NCI-H2107 (cell line): ENCODE data around the gene CDC25C.
"Not testable (repeated sequence)": the region's sequence is repeated elsewhere in the genome, so short reads cannot be mapped to it uniquely, and the experiment has no call there.

Experiments
- DNase-seq: peaks from one replicate; lab custom pipeline; 2025; lab: John Stamatoyannopoulos, UW

CDC25C gene

DNA sequence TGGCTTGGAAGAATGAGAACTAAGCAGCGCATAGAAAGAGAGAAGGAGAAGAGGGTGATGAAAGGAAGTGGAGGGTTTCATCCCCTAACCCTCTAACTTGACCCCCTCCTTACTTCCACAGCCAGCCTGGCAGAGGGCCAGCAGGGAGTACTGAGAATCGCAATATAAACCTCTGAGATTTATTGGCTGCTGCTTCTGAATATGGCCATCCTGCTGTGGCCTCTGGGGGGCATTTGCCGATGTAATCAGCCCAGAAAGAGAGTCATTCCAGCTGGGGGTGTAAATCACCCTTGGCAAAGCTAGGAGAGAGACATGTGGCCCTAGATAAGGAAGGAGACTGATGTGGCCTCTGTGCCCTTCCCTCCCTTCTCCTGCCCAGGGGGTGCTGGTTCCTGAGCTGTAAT lies 56.2 kb downstream of the CDC25C start:
- no peak for DNase-seq

DNA sequence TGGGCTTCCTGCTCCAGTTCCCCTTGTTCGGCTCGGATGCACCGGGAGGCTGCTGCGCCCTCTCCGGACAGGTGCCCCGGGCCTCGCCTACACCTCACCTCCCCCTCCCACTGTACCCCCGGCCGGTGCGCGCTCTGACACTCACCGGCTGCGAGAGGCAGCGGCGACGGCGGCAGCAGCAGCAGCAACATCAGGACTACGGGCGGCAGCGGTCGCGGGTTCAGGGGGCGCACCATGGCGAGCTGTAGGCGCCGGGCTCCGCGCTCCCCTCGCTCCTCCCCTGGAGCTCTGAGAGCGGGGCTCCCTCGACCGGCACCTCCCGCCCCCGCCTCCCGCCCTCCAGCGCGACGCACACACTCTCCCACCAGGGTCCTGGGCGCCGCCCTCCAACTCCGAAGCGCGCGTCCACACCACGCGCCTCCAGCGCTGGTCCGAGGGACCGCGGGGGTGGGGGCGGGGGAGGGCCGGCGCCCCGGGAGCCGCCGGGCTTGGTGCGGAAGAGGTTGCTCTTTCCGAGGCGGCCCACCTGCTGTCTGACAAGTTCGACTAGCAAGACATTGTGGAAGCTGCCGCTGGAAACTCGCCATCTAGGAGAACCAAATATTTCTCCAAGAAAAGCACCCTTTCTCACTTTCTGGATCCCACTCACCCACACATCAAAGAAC lies 57.3 kb downstream of the CDC25C start, which contains the start of gene GFRA3:
GFRA3 (minus strand) TSS at position 433 of the 665 bp plus-strand sequence; CDS start at position 236, 197 bp downstream.
- no peak for DNase-seq

DNA sequence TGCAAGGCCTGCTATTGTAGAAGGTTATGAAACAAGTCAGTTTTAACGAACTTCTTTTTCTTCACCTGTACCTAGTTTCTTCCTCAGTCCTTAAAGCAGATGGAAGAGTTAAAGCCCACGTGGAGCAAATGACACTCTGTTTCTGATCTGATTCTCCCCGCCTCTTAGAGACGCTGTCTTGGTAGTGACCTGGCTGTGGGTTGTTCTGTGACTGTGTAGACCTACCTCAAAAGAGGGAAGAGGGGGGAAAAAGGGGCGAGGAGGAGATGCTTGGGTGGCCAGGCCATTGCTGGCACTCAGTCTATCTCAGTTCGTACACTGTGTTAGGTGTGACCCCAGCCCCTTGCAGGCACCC lies 57.8 kb downstream of the CDC25C start:
- no peak for DNase-seq

DNA sequence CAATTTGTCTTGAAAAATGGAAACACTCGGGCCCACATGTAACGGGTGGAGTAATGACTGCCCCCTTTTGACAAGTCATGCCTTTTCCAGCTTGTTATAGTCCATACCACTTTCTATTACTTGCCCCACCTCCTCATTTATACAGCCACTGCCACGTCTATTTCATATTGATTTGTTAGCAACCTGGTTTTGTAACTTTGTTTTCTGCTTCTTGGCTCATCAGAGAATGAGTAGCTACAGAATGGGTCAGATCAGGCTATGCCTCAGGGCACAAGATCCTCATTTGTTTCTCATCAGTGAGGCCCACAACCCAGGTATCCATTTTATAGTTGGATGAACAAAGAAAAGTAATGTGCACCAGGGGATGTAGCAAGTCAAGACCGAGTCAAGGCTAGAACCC lies 58.9 kb downstream of the CDC25C start:
- no peak for DNase-seq

DNA sequence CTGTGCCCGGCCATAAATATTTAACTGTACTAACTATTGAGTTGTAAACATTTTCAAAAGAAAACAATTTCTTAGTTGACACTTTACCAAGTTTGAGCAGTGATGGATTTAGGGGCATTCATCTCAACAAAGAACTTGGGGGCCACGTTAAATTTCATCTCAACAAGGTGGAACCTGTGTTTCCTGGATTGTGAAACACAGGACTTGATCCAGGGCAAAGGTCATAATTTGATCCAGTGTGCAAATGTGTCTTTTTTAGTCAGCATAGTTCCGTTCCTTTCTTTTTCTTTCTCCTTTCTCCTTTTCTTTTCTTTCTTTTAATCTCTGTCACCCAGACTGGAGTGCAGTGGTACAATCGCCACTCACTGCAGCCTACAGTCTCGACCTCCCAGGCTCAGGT lies 60.3 kb downstream of the CDC25C start:
- DNase-seq = no peak

DNA sequence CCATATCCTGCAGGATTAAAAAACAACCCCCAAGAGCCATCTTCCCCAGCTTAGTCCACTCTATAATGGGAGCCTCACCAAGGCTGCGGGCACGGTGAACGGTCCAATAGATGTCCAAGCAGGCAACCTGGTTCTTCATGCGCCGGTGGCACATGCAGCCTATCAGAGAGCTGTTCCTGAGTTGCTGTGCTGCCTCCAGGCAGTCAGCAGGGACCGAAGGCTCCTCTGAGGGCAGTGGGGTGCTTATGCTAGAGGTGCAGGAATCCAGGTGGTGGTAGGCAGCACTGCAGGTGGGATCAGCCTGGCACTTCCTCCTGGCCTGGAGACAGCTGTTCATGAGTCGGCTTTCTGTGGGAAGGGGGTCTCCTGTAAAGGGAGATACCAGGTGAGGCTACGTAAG lies 67.4 kb downstream of the CDC25C start:
- DNase-seq = no peak

DNA sequence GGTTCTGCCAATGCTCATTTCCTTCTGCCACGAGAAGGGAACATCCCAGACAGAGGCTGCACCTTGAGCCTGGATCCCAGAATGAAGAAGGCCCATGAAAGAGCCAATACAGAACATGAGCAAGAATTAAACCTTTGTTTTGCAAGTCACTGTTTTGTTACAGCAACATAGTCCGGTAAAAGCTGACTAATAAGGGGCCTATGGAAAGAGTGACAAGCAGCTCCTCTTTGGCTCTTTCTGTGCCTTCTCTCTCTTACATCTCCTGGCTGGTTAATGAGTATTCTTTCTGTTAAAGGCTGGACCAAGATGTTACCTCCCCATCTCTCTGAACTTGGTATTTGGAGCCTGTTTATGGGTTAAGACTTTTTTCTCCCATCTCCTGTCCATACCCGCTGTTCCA lies 68.0 kb downstream of the CDC25C start:
- DNase-seq = no peak

DNA sequence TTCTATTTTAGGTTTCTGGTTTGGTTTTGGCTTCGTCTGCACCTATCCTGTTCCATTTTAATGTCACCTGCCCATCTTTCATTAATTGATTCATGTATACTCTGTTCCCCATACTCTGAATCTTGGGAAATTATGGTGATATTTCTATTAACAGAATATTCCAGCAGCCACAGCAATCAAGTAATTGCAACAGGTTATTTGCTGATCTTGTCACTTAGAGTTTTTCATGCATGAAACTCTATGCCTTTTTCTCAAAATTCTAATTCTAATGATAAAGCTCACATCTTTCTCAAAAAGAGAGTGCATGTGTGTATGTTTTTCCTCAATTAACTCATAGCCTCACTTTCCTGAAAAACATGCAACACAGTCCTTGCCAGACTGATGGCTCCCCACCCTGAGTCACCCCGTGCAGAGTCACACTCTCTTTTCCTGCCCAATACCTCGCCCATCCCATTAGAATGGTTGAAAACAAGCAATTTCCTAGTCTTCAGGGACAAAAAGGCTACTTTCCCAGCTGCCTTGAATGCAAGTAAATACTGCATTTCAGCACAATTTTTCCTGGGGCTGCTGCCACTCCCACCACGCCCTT lies 72.8 kb downstream of the CDC25C start:
- no peak for DNase-seq

DNA sequence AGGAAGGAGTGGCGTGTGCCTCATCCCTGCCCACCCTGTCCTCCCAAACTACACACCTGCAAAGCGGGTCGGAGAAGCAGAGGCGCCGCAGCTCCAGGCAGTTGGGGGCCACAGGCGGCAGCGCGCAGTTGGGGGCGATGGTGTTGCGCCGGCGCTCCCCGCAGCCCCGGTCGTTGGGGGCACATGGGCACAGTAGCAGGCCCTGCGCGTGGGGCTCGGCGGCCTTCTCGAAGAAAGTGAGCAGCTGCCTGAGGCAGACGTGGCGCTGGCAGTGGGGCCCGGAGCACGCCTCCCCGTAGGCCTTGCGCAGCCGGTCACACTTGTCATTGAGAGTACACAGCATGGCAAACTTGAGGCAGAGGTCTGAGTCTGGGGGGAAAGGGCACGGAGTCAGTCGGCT lies 74.0 kb downstream of the CDC25C start:
- no peak for DNase-seq

DNA sequence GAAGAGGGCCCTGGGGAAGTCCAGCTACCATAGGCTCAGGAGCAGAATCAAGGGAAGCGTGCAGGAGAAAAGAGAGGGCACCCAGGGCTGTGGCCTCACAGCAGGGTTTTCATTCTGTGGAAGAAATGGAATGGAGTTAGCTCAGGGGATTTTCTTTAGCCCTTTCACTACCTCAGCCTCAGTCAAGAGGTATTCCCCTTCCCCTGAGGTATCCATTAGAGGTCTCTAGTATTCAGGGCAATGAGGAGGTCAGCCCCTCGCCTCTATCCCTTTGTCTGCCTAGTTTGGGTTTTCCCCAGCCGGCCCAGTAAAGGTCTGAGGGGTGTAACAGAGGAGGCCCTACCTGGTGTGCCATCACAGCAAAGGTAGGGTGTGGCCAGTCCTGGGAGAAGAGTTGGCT lies 78.7 kb downstream of the CDC25C start:
- DNase-seq = no peak

DNA sequence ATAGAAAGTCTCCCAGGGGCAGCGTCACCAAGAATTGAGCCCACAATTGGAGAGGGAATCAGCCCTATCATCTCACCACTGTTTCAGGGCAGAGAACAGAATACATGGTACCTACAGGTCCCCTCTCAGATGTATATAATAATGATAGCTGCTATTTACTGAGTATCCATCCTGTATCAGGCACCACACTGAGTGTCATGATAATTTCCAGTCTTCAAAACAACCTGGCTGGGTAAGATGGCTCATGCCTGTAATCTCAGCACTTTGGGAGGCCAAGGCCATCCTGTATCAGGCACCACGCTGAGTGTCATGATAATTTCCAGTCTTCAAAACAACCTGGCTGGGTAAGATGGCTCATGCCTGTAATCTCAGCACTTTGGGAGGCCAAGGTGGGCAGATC lies 83.8 kb downstream of the CDC25C start:
- not testable (repeated sequence) for DNase-seq

DNA sequence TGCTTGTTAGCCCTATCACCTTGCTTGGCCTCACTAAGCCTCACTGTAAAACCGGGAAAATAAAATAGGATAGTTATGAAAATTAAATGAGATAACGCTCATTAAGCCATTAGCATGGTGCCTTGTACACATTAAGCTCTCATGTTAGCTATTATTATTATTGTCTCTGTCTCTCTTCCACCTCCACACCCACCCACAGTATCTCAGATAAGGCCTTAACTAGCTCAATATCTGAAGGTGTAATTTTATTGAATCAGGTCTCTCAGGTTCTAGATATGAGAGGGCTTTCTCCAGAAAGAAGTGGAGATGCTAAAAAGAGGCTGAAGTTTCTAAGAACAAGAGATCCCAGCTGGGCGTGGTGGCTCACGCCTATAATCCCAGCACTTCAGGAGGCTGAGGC lies 84.8 kb downstream of the CDC25C start:
- DNase-seq = no peak

DNA sequence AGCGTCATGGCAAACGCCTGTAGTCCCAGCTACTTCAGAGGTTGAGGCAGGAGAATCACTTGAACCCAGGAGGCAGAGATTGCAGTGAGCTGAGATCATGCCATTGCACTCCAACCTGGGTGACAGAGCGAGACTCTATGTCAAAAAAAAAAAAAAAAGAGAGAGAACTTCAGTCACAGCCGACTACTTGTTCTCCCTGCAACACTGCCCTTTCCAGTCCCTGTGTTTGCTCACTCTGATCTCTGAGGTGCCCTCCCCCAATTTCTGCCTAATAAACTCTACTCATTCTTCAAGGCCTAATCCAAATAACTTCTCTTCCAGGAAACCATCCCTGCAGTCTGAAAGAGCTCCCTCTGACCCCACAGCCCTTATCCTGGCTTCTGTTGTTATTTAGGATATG lies 85.3 kb downstream of the CDC25C start:
- no peak for DNase-seq

DNA sequence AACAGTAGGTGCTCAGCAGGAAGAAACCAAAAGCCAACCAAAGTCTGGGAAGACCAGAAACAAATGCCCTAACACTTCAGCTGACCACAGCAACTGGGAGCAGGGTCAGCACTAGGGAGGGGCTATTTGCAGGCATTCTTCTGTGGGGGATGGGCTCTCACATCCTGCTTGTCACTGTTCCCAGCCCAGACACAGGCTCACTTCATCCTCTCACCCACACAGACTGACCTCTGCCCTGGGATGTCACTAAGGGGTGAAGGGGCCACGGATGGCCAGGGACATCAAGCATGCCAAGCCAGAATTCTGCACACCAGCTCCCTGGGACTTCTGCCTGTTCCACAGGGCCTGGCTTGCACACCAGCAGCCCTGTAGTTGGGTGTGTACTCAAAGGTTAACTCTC lies 85.9 kb downstream of the CDC25C start:
- no peak for DNase-seq

DNA sequence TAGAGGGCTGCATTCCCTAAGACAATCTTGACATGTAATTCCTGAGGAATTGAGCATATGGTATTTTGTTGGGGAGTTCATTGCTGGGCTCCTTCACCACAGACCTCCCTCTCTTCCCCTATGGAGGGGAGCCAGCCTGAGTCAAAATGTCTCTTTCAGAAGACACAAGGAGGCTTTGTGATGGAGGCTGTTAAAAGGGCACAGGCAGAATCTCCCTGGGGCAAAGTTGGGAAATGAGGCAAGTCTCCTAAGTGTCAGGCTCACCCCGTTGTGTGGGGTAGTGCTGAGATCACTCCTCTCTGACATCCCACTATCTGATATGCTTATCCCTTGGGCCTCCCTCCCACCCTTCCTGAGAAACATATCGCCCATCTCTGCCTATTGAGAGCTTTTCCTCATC lies 87.8 kb downstream of the CDC25C start:
- no peak for DNase-seq

DNA sequence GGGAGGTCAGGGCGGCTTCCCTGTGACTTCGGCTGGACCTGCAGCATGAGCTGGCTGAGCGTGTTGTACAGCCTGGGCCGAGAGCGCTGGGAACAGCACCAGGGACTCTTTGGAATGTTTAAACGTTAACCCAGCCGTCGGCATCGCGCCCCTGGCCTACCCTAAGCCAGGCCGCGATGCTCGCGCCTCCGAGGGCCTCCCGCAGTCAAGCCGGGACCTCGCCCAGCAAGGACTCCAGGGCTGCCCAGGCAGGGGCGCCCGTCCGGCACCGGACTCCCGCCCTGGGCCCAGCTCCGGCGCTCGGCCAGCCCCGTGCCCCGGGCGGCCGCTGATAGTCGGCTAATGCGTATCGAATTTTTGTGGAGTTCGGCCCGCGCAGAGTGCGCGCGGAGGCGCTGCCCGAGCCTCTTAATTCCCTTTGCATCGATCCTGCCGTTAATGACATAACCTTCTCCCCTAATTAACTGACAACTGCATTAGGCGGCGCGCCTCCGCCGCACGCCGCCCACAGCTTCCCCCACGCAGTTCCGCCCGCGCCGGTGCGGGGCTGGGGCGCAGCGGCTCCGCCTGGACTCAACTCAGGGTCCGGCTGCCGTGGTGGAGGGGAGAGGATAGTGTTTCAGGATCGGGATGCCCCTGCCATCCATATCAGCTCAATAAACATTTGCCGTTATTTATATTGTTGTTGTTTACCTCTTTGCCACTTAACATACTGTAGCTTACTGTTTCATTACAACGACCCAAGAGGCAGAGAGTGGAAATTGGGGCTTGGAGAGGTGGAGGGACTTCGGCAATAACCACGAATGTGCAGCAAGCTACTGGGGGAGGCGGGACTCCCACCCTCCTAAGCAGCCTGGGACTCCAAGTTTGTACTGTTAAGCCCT lies 89.7 kb downstream of the CDC25C start:
- DNase-seq = no peak

DNA sequence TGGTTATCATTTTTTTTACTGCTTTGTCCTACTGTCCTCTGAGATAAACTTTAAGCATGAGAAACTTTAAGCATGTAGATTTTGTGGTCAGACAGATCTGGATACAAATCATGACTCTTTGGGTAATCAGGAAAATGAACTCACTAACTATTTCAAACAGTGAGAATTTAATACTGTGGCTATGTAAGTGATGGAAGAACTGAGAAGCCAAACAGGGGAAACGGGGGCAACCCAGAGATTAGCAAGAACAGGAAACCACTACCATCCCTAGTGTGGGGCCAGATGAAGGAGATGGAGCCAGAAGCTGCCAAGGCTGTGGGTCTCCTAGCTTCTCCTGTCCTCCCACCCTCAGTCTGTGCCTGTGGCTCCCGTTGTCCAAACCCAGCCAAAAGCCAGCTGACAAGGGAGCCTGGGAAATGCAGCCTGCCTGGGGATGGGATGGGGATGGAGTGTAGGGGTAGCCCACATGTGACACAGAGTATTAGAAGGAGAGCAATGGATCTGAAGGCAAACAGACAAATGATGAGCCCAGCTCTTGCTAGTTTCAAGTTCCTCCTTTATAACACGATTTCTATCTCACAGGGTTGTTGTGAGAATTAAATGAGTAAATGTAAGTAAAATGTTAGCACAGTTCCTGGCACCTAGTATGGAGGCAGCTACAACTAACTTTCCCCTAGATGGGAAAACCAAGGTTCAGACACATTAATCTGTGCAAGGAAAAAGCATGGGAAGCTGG lies 90.8 kb downstream of the CDC25C start:
- DNase-seq = no peak

DNA sequence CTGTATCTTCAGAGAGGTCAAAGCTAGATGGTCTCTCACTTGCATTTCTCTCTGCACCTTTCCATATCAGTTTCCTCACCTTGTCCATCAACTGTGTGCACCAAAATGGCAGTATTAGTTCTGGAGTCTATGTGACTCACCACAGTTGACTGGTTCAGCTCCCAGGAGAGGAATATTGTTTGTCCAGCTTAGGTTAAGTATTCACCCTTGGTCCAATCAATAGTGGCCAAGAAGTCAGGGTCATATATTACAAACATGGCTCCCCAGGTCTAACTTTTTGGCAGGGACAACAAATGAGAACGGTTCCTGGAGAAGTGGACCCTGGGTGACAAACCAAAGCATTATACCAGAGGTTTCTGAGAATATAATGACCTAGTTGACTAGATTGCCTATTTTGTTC lies 93.6 kb downstream of the CDC25C start:
- DNase-seq = no peak
